Measurements from ENCODE around the gene HDAC7. TPM values are rescaled to one million over a fixed set of nuclear protein-coding genes. Genes with fewer than 3 reads are reported as not detected.
"Not testable (repeated sequence)": the region's sequence is repeated elsewhere in the genome, so short reads cannot be mapped to it uniquely, and the experiment has no call there.

Gene HDAC7
- total RNA-seq, 2 experiments from 2014 or later = 331 to 385 TPM

- intact Hi-C loops (cut with DNase I, micrococcal nuclease) = loop anchor here in 1 of 2 experiments (5.0 kb wide), 1 partner anchor 1450 kb away; the partner anchor contains the start of gene SLC38A2
- no peak for DNase-seq
- peak overlapping the region; percentile 3 for H3K4me3 Mint-ChIP-seq
Observed at GRCh38 chr12:47822401-47822800, 2.7 kb upstream of the HDAC7 start.

GRCh38 chr12:47821346-47821706 lies 1.6 kb upstream of the HDAC7 start:
- ChIA-PET POLR2A (interaction anchor here (1.6 to 7.3 kb wide), 2 partner anchors 12 to 13 kb away, joined by 7 to 90 read pairs; no protein-coding TSS in a partner anchor), CTCF (interaction anchor here (1.0 to 7.1 kb wide), 4 partner anchors 11 to 18 kb away, joined by 3 to 117 read pairs (median 6); no protein-coding TSS in a partner anchor)
- DNase-seq = no peak
- peaks cover 28% of the 10 kb centered on the region for H3K36me3 Mint-ChIP-seq (ENCODE audit: low read depth)
- intact Hi-C loops (cut with DNase I, micrococcal nuclease) = loop anchor here in 1 of 2 experiments (5.0 kb wide), 1 partner anchor 1449 kb away; the partner anchor contains the start of gene SLC38A2
- no peaks in the 10 kb centered on the region for H3K27me3 Mint-ChIP-seq
- peak overlapping the region; percentile 99 for H3K27ac Mint-ChIP-seq
- no peak for ATAC-seq
- peaks cover 68% of the 10 kb centered on the region for H3K4me1 Mint-ChIP-seq
- H3K4me3 Mint-ChIP-seq = peak overlapping the region; percentile 93
- H3K9me3 Mint-ChIP-seq (ENCODE audit: low read depth) = no peaks in the 10 kb centered on the region

More at GRCh38 chr12:47822401-47822800, 2.7 kb upstream of the HDAC7 start:
- ChIA-PET CTCF (interaction anchor here (0.8 to 7.1 kb wide), 5 partner anchors 10 to 82 kb away, joined by 3 to 117 read pairs (median 8); no protein-coding TSS in a partner anchor), POLR2A (interaction anchor here (1.0 to 7.3 kb wide), 2 partner anchors 9 to 11 kb away, joined by 4 to 90 read pairs; no protein-coding TSS in a partner anchor)
- ATAC-seq = no peak
- peak overlapping the region; percentile 81 for H3K27ac Mint-ChIP-seq
- no peaks in the 10 kb centered on the region for H3K27me3 Mint-ChIP-seq
- H3K9me3 Mint-ChIP-seq (ENCODE audit: low read depth) = no peaks in the 10 kb centered on the region
- H3K4me1 Mint-ChIP-seq = peaks cover 73% of the 10 kb centered on the region
- peaks cover 19% of the 10 kb centered on the region for H3K36me3 Mint-ChIP-seq (ENCODE audit: low read depth)

- peaks cover 34% of the 10 kb centered on the region for H3K36me3 Mint-ChIP-seq (ENCODE audit: low read depth)
- H3K27ac Mint-ChIP-seq = peak overlapping the region; percentile 99
- ChIA-PET CTCF (interaction anchor here (0.9 to 7.1 kb wide), 5 partner anchors 11 to 23 kb away, joined by 3 to 117 read pairs (median 4); no protein-coding TSS in a partner anchor), POLR2A (interaction anchor here (0.6 to 7.3 kb wide), 4 partner anchors 13 to 53 kb away, joined by 3 to 90 read pairs (median 6); no protein-coding TSS in a partner anchor)
- H3K4me1 Mint-ChIP-seq = peaks cover 68% of the 10 kb centered on the region
- ATAC-seq (no peak), DNase-seq (no peak)
- H3K9me3 Mint-ChIP-seq (ENCODE audit: low read depth) = no peaks in the 10 kb centered on the region
- H3K27me3 Mint-ChIP-seq = no peaks in the 10 kb centered on the region
- intact Hi-C loops (cut with DNase I, micrococcal nuclease) = loop anchor here (1.0 to 5.0 kb wide), 2 partner anchors 12 to 1448 kb away; partner anchors contain the start of gene SLC38A2 (in 1 of the 2)
- H3K4me3 Mint-ChIP-seq = peak overlapping the region; percentile 93
Observed at GRCh38 chr12:47820631-47821345, 1.1 kb upstream of the HDAC7 start.

- H3K4me3 Mint-ChIP-seq = peak overlapping the region; percentile 94
- DNase-seq (peak; percentile 75), ATAC-seq (peak; percentile 7)
- H3K4me1 Mint-ChIP-seq = peaks cover 68% of the 10 kb centered on the region
- H3K27me3 Mint-ChIP-seq = no peaks in the 10 kb centered on the region
- peaks cover 48% of the 10 kb centered on the region for H3K36me3 Mint-ChIP-seq (ENCODE audit: low read depth)
- peaks cover 3% of the 10 kb centered on the region for H3K9me3 Mint-ChIP-seq (ENCODE audit: low read depth)
- CTCF ChIA-PET = interaction anchor here (0.5 to 7.1 kb wide), 6 partner anchors 12 to 328 kb away, joined by 3 to 117 read pairs (median 6); partner anchors contain the start of gene TMEM106C
- H3K27ac Mint-ChIP-seq = peak overlapping the region; percentile 98
- intact Hi-C loops (cut with DNase I, micrococcal nuclease) = loop anchor here (1.0 to 10.0 kb wide), 3 partner anchors 13 to 545 kb away; no protein-coding TSS in a partner anchor
- POLR2A ChIA-PET = interaction anchor here (1.3 to 7.3 kb wide), 4 partner anchors 10 to 19 kb away, joined by 3 to 90 read pairs (median 8); no protein-coding TSS in a partner anchor
Observed at GRCh38 chr12:47819138-47819895, 386 bp downstream of the HDAC7 start.

- POLR2A ChIA-PET = interaction anchor here (1.3 to 7.3 kb wide), 4 partner anchors 10 to 20 kb away, joined by 3 to 90 read pairs (median 8); no protein-coding TSS in a partner anchor
- DNase-seq (peak; percentile 75), ATAC-seq (peak; percentile 28)
- no peaks in the 10 kb centered on the region for H3K27me3 Mint-ChIP-seq
- CTCF ChIA-PET = interaction anchor here (0.5 to 7.1 kb wide), 7 partner anchors 11 to 329 kb away, joined by 3 to 117 read pairs (median 3); partner anchors contain the start of gene TMEM106C
- peak overlapping the region; percentile 98 for H3K27ac Mint-ChIP-seq
- peaks cover 67% of the 10 kb centered on the region for H3K4me1 Mint-ChIP-seq
- peaks cover 55% of the 10 kb centered on the region for H3K36me3 Mint-ChIP-seq (ENCODE audit: low read depth)
- intact Hi-C loops (cut with DNase I, micrococcal nuclease) = loop anchor here (1.0 to 10.0 kb wide), 3 partner anchors 14 to 544 kb away; no protein-coding TSS in a partner anchor
- peaks cover 3% of the 10 kb centered on the region for H3K9me3 Mint-ChIP-seq (ENCODE audit: low read depth)
- peak overlapping the region; percentile 94 for H3K4me3 Mint-ChIP-seq
Observed at GRCh38 chr12:47818467-47819137, 1.1 kb downstream of the HDAC7 start.

GRCh38 chr12:47818007-47818376 lies 1.7 kb downstream of the HDAC7 start:
- Mint-ChIP-seq H3K9me3 (ENCODE audit: low read depth) (peaks cover 3% of the 10 kb centered on the region), H3K4me1 (peaks cover 66% of the 10 kb centered on the region), H3K36me3 (ENCODE audit: low read depth) (peaks cover 61% of the 10 kb centered on the region), H3K27ac (peak overlapping the region; percentile 98), H3K4me3 (peak overlapping the region; percentile 94), H3K27me3 (no peaks in the 10 kb centered on the region)
- DNase-seq (no peak), ATAC-seq (no peak)
- POLR2A ChIA-PET = interaction anchor here (1.5 to 7.3 kb wide), 3 partner anchors 9 to 20 kb away, joined by 6 to 90 read pairs (median 9); no protein-coding TSS in a partner anchor
- intact Hi-C loops (cut with DNase I, micrococcal nuclease) = loop anchor here (10.0 kb wide), 2 partner anchors 423 to 543 kb away; no protein-coding TSS in a partner anchor
- CTCF ChIA-PET = interaction anchor here (1.0 to 7.1 kb wide), 8 partner anchors 11 to 69 kb away, joined by 3 to 117 read pairs (median 6); no protein-coding TSS in a partner anchor

- intact Hi-C loops (cut with DNase I, micrococcal nuclease) = loop anchor here (10.0 kb wide), 2 partner anchors 423 to 543 kb away; no protein-coding TSS in a partner anchor
- peak overlapping the region; percentile 94 for H3K4me3 Mint-ChIP-seq
- H3K36me3 Mint-ChIP-seq (ENCODE audit: low read depth) = peaks cover 64% of the 10 kb centered on the region
- ATAC-seq = no peak
- H3K27me3 Mint-ChIP-seq = no peaks in the 10 kb centered on the region
- H3K4me1 Mint-ChIP-seq = peaks cover 63% of the 10 kb centered on the region
- H3K9me3 Mint-ChIP-seq (ENCODE audit: low read depth) = peaks cover 3% of the 10 kb centered on the region
- DNase-seq = peak; percentile 49
- peak overlapping the region; percentile 98 for H3K27ac Mint-ChIP-seq
- POLR2A ChIA-PET = interaction anchor here (1.1 to 7.3 kb wide), 2 partner anchors 9 to 16 kb away, joined by 3 to 90 read pairs; no protein-coding TSS in a partner anchor
- CTCF ChIA-PET = interaction anchor here (0.7 to 7.1 kb wide), 11 partner anchors 10 to 147 kb away, joined by 3 to 117 read pairs (median 6); no protein-coding TSS in a partner anchor
Observed at GRCh38 chr12:47817272-47818006, 2.3 kb downstream of the HDAC7 start.

GRCh38 chr12:47816403-47817271 lies 3.1 kb downstream of the HDAC7 start:
- peaks cover 71% of the 10 kb centered on the region for H3K36me3 Mint-ChIP-seq (ENCODE audit: low read depth)
- no peaks in the 10 kb centered on the region for H3K27me3 Mint-ChIP-seq
- DNase-seq (no peak), ATAC-seq (no peak)
- H3K4me3 Mint-ChIP-seq = peak overlapping the region; percentile 94
- H3K27ac Mint-ChIP-seq = peak overlapping the region; percentile 98
- H3K4me1 Mint-ChIP-seq = peaks cover 62% of the 10 kb centered on the region
- intact Hi-C loops (cut with DNase I, micrococcal nuclease) = loop anchor here (10.0 kb wide), 2 partner anchors 422 to 542 kb away; no protein-coding TSS in a partner anchor
- peaks cover 3% of the 10 kb centered on the region for H3K9me3 Mint-ChIP-seq (ENCODE audit: low read depth)
- ChIA-PET CTCF (interaction anchor here (0.7 to 7.1 kb wide), 9 partner anchors 9 to 148 kb away, joined by 3 to 117 read pairs (median 8); no protein-coding TSS in a partner anchor), POLR2A (interaction anchor here (1.1 to 7.3 kb wide), 2 partner anchors 9 to 17 kb away, joined by 3 to 90 read pairs; no protein-coding TSS in a partner anchor)

GRCh38 chr12:47815447-47815846 lies 4.3 kb downstream of the HDAC7 start:
- peak overlapping the region; percentile 94 for H3K4me3 Mint-ChIP-seq
- DNase-seq = peak; percentile 49
- peak overlapping the region; percentile 98 for H3K27ac Mint-ChIP-seq
- not testable (repeated sequence) for ATAC-seq; H3K27me3 Mint-ChIP-seq; H3K9me3 Mint-ChIP-seq (ENCODE audit: low read depth)
- H3K4me1 Mint-ChIP-seq = peaks cover 62% of the 10 kb centered on the region
- ChIA-PET POLR2A (interaction anchor here (3.0 to 11.0 kb wide), 2 partner anchors 13 to 18 kb away, joined by 21 to 215 read pairs; no protein-coding TSS in a partner anchor), CTCF (interaction anchor here (2.3 to 8.4 kb wide), 2 partner anchors 19 to 37 kb away, joined by 10 to 303 read pairs; no protein-coding TSS in a partner anchor)
- peaks cover 82% of the 10 kb centered on the region for H3K36me3 Mint-ChIP-seq (ENCODE audit: low read depth)
- intact Hi-C loops (cut with DNase I, micrococcal nuclease) = loop anchor here (10.0 kb wide), 2 partner anchors 421 to 541 kb away; no protein-coding TSS in a partner anchor

All from activated CD4-positive, alpha-beta T cell treated with anti-CD3 and anti-CD28 coated beads for 36 hours (primary cell).